Thyroid gland (tissue), 4 donors: ENCODE data around the gene DCAF8.

Experiments
- CTCF ChIP-seq, 6 experiments: fragments of 200-600 bp in 3 of 6; fragments of 450-650 bp in 3 of 6; sonication (generic) in 3 of 6; IDR thresholded peaks; one replicate each; pipeline ENCODE4 v1.5.1; 2016 to 2019; ENCODE audit warnings: antibody characterized with exemption in 6 of 6, mild to moderate bottlenecking in 2 of 6, inconsistent platforms in 1 of 6, moderate library complexity in 1 of 6
- POLR2A ChIP-seq, 2 donors: fragments of 450-650 bp; IDR thresholded peaks; one replicate each; pipeline ENCODE4 v1.6.1; 2017; ENCODE audit warnings: antibody characterized with exemption in 2 of 2, mild to moderate bottlenecking in 2 of 2, moderate library complexity in 1 of 2

- TF ChIP-seq CTCF (IDR thresholded peaks at IDR 0.05) (no peak), POLR2A (IDR thresholded peaks at IDR 0.05) (no peak)
Observed at GRCh38 chr1:160300173-160300572, 37.8 kb upstream of the DCAF8 start.
